ENCODE data around the gene ACD. TPM values are rescaled to one million over a fixed set of nuclear protein-coding genes. Genes with fewer than 3 reads are reported as not detected.

ACD gene
- total and polyA plus RNA-seq, 2 donors (not counting 1 experiment from before 2014, with no cell fraction given) = 47.6 to 71.4 TPM

DNA sequence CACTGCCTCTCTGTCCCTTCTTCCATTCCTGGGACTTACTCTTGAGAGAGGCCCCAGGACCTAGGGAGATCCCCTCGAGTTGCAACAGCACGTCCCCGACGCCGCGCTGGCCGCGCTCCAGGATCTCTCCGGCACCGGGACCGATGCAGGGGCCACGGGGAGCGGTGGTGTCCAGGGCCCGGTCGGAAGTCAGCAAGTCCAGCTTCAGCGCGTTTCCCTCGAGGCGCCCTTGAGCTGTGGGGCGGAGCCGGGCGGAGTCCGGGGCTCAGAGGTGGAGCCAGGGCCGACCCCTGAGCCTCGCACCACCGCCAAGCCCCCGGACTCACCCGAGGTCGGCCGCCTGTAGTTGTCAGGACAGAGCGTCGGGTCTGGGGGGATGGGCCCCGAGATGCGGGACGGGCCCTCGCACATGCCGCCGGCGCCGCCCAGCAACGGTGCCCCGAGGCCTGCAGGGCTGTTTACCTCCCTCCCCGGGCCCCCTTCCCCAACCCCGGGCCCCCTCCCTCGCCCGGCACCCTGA is 6.0 kb upstream of the ACD start:
- POLR2A ChIA-PET = interaction anchor here (1.2 kb wide), 1 partner anchor 27 kb away, joined by 3 read pairs; no protein-coding TSS in a partner anchor
- 1% methylated on average over 37 of the region's 46 CpGs for WGBS (ENCODE audit: insufficient coverage)
- Mint-ChIP-seq H3K4me1 (peaks cover 47% of the 10 kb centered on the region), H3K27me3 (no peaks in the 10 kb centered on the region), H3K4me3 (peak overlapping the region; percentile 78), H3K9me3 (ENCODE audit: insufficient read depth) (no peaks in the 10 kb centered on the region), H3K27ac (peak overlapping the region; percentile 73)
- DNase-seq (peak; percentile 49), ATAC-seq (ENCODE audit: low read depth) (no peak)
- Histone ChIP-seq H3K9me3 (ENCODE audit: control extremely low read depth in 1 of 3, control insufficient read depth in 2 of 3, insufficient read depth in 1 of 3, low read length in 2 of 3) (no peaks in the 10 kb centered on the region), H4K20me1 (ENCODE audit: control insufficient read depth, insufficient read depth, low read length, poor library complexity, severe bottlenecking) (no peaks in the 10 kb centered on the region), H3K9ac (ENCODE audit: low read length) (peak overlapping the region; percentile 87), H2AFZ (ENCODE audit: insufficient read depth, low read depth, low read length, poor library complexity, severe bottlenecking) (peak overlapping the region; percentile 100), H3K79me2 (ENCODE audit: control insufficient read depth, insufficient read depth, low read length) (peaks cover 9% of the 10 kb centered on the region), H3K27ac (ENCODE audit: low read length in 2 of 2) (peak overlapping the region in 1 of 2 donors; percentile 86), H3K27me3 (replicated peaks in 1 of 4; ENCODE audit: control extremely low read depth in 1 of 4, control insufficient read depth in 3 of 4, insufficient read depth in 4 of 4, low read length in 3 of 4) (no peaks in the 10 kb centered on the region), H3K4me3 (ENCODE audit: control extremely low read depth in 1 of 5, extremely low read depth in 1 of 5, insufficient read depth in 1 of 5, low read depth in 2 of 5, low read length in 4 of 5) (peak overlapping the region in 4 of 5 experiments; percentile 67 to 91 (median 80)), H3K36me3 (replicated peaks in 1 of 2; ENCODE audit: control extremely low read depth in 1 of 2, control insufficient read depth in 1 of 2, extremely low read depth in 1 of 2, insufficient read depth in 2 of 2, low read length in 1 of 2) (peaks cover 0 to 3% of the 10 kb centered on the region in 2 experiments), H3K4me1 (ENCODE audit: control insufficient read depth in 2 of 2, insufficient read depth in 2 of 2, low read length in 2 of 2) (peaks cover 40 to 49% of the 10 kb centered on the region in 2 donors), H3K4me2 (replicated peaks; ENCODE audit: low read depth, low read length, poor library complexity, severe bottlenecking) (peak overlapping the region; percentile 99)
- intact Hi-C loops (cut with micrococcal nuclease) = loop anchor here (1.0 to 10.0 kb wide), 4 partner anchors 140 to 1469 kb away; partner anchors contain the start of genes CHTF8, FHOD1, RANBP10 and SLC9A5
- CTCF ChIA-PET = interaction anchor here (0.9 to 11.7 kb wide), 11 partner anchors 21 to 375 kb away, joined by 3 to 136 read pairs (median 13); partner anchors contain the start of genes ATP6V0D1, CARMIL2, CTCF and GFOD2
- TF ChIP-seq EZH2 (IDR thresholded peaks at IDR 0.05; ENCODE audit: borderline replicate concordance, insufficient read depth, low read depth, low read length, poor library complexity, severe bottlenecking) = no peak
- TF ChIP-seq, protein P1, sequence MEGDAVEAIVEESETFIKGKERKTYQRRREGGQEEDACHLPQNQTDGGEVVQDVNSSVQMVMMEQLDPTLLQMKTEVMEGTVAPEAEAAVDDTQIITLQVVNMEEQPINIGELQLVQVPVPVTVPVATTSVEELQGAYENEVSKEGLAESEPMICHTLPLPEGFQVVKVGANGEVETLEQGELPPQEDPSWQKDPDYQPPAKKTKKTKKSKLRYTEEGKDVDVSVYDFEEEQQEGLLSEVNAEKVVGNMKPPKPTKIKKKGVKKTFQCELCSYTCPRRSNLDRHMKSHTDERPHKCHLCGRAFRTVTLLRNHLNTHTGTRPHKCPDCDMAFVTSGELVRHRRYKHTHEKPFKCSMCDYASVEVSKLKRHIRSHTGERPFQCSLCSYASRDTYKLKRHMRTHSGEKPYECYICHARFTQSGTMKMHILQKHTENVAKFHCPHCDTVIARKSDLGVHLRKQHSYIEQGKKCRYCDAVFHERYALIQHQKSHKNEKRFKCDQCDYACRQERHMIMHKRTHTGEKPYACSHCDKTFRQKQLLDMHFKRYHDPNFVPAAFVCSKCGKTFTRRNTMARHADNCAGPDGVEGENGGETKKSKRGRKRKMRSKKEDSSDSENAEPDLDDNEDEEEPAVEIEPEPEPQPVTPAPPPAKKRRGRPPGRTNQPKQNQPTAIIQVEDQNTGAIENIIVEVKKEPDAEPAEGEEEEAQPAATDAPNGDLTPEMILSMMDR (IDR thresholded peaks at IDR 0.05) = no peak

- H4K20me1 ChIP-seq (ENCODE audit: control insufficient read depth, insufficient read depth, low read length, poor library complexity, severe bottlenecking) = no peaks in the 10 kb centered on the region
- H3K36me3 ChIP-seq (replicated peaks in 1 of 2; ENCODE audit: control extremely low read depth in 1 of 2, control insufficient read depth in 1 of 2, extremely low read depth in 1 of 2, insufficient read depth in 2 of 2, low read length in 1 of 2) = peaks cover 0 to 3% of the 10 kb centered on the region in 2 experiments
- ATAC-seq (ENCODE audit: low read depth) (no peak), DNase-seq (no peak)
- H3K9me3 ChIP-seq (ENCODE audit: control extremely low read depth in 1 of 3, control insufficient read depth in 2 of 3, insufficient read depth in 1 of 3, low read length in 2 of 3) = no peaks in the 10 kb centered on the region
- peaks cover 9% of the 10 kb centered on the region for H3K79me2 ChIP-seq (ENCODE audit: control insufficient read depth, insufficient read depth, low read length)
- WGBS (ENCODE audit: insufficient coverage) = 81% methylated on average over 3 of the region's 5 CpGs
- peak overlapping the region; percentile 100 for H2AFZ ChIP-seq (ENCODE audit: insufficient read depth, low read depth, low read length, poor library complexity, severe bottlenecking)
- TF ChIP-seq, protein P1 (IDR thresholded peaks at IDR 0.05) = no peak
- TF ChIP-seq EZH2 (IDR thresholded peaks at IDR 0.05; ENCODE audit: borderline replicate concordance, insufficient read depth, low read depth, low read length, poor library complexity, severe bottlenecking) = no peak
- POLR2A ChIA-PET = interaction anchor here (0.8 to 1.2 kb wide), 2 partner anchors 27 to 125 kb away, joined by 3 to 4 read pairs; no protein-coding TSS in a partner anchor
- Mint-ChIP-seq H3K9me3 (ENCODE audit: insufficient read depth) (no peaks in the 10 kb centered on the region), H3K27ac (peak overlapping the region; percentile 73), H3K4me3 (peak overlapping the region; percentile 78), H3K4me1 (peaks cover 49% of the 10 kb centered on the region), H3K27me3 (no peaks in the 10 kb centered on the region)
- CTCF ChIA-PET = interaction anchor here (0.6 to 11.7 kb wide), 9 partner anchors 18 to 375 kb away, joined by 3 to 136 read pairs (median 13); partner anchors contain the start of genes ATP6V0D1, CARMIL2 and CTCF
- no peaks in the 10 kb centered on the region for H3K27me3 ChIP-seq (replicated peaks in 1 of 4; ENCODE audit: control extremely low read depth in 1 of 4, control insufficient read depth in 3 of 4, insufficient read depth in 4 of 4, low read length in 3 of 4)
- intact Hi-C loops (cut with micrococcal nuclease) = loop anchor here (10.0 kb wide), 2 partner anchors 421 to 1469 kb away; partner anchors contain the start of genes CHTF8, FHOD1, SLC9A5 and UTP4
- no peak overlapping the region for H3K9ac ChIP-seq (ENCODE audit: low read length)
- peak overlapping the region; percentile 99 for H3K4me2 ChIP-seq (replicated peaks; ENCODE audit: low read depth, low read length, poor library complexity, severe bottlenecking)
- H3K4me3 ChIP-seq (ENCODE audit: control extremely low read depth in 1 of 5, extremely low read depth in 1 of 5, insufficient read depth in 1 of 5, low read depth in 2 of 5, low read length in 4 of 5) = peak overlapping the region in 1 of 5 experiments; percentile 91
- peaks cover 40 to 51% of the 10 kb centered on the region in 2 donors for H3K4me1 ChIP-seq (ENCODE audit: control insufficient read depth in 2 of 2, insufficient read depth in 2 of 2, low read length in 2 of 2)
- H3K27ac ChIP-seq (ENCODE audit: low read length in 2 of 2) = no peak overlapping the region
Observed at GRCh38 chr16:67665598-67665997, 5.5 kb upstream of the ACD start.
